Inflammatory macrophage treated with lipopolysaccharide for 1 hour (primary cell): Measurements from ENCODE around the gene WEE2.
"Not testable (repeated sequence)": the region's sequence is repeated elsewhere in the genome, so short reads cannot be mapped to it uniquely, and the experiment has no call there.

ENCODE experiments used
- DNase-seq, 2 donors: peaks; one replicate each; pipeline ENCODE4 v3.0.0-alpha.2; 2020 to 2022

The WEE2 gene

GRCh38 chr7:141708351-141708750 is at the start of gene WEE2:
TSS of gene WEE2 (plus strand) at chr7:141708353. CDS start at chr7:141708759, 406 bp downstream.
- no peak for DNase-seq

GRCh38 chr7:141659501-141659900 is 48.7 kb upstream of the WEE2 start:
- no peak for DNase-seq

GRCh38 chr7:141660259-141660658 is 47.9 kb upstream of the WEE2 start:
- DNase-seq, result peak; percentile 73 to 82

- DNase-seq, result no peak
These were observed 44.9 kb upstream of the WEE2 start for GRCh38 chr7:141663081-141663849.

GRCh38 chr7:141664450-141664849 is 43.7 kb upstream of the WEE2 start:
- no peak for DNase-seq

DNA sequence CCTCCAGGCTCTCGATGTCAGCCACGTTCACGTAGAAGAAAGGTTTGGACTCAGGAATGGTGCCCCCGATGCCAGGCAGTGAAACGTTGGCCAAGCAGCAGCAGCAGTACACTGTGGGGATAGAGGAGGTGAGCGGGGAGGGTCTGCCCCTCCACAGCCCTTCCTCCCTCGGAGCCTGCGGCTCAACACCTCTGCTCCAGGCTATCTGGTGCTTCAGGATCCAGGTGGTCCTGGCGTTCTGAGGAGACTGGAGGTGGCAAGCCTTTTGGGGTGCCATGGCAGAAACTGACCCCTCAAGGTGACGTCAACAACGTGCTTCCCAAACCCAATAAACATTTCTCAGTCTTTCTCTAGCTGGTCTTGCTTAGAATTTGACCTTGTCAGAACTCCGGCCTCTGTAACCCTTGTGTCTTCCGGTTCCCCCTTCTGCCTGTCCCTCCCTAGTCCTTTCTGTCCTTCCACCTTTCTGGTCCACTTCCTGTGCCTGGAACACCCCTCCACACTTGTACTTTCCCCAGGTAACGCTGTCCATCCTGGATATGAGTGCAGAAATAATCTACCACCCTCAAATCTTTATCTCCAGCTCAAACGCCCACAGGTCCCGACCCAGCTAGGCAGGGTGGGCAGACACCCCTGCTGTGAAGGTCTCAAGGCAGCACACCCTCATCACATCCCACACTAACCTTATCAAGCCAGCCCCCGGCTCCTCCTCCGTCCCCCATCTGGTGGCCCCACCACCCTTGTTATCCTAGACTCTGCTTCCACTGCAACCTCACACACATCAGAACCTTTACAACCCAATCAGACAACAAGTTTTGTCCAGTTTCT is 42.7 kb upstream of the WEE2 start:
- DNase-seq, result no peak

- DNase-seq, result no peak
These were observed 42.1 kb upstream of the WEE2 start for GRCh38 chr7:141666071-141666470.

DNA sequence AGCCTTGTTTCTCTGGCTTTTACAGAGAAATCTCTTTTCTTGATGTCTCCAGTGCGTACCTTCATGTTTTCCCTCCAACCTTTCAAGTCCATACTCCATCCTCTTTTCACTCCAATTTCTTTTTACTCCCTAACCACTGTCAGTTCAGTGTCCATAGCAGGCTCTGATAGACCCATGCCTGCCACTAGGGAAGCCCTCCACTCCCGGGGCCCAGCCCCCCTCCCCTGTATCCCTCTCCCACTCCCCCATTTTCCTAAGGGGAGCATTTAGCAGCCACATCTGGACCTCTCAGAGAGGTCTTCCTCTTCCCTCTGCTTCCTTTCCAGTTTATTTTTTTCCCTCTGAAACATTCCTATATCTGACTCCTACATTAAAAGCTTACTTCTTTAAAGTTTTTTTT is 39.3 kb upstream of the WEE2 start:
- DNase-seq, result no peak

DNA sequence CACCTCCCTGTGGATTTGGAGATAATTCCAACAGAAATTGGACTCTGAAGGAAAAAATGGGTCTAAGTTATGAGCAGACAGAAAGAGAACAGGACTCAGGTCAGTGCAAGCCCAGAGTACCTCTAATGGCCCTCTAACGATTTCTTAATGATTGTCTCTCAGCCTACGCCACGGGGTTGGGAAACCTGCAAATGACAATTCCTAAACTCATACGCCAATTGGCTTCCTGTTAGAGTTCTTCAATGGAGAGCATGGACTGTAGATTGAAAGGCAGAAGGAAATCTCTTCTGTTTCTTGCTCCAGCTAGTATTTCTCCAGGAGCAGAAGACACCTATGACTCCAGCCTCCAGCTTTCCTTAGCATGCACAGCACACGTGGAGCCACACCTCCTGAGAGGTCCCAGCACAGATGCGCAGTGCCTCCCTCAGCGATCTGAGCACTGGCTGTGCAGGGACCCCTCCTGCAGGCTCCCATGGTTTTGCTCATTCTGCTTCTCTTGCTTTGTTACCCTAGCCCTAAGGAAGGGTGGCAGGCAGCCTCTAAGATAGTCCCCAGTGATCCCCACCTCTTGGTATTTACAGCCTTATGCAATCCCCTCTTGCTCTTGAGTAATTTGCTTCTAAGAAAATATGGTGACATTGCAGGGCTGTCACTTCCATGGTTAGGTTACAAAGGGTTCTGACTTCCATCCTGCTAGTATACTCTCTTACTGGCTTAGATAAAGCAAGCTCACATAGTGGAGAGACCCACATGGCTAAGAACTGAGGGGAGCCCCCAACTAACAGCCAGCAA is 36.3 kb upstream of the WEE2 start:
- DNase-seq, result peak; percentile 92

- DNase-seq, result no peak
These were observed 34.8 kb upstream of the WEE2 start for GRCh38 chr7:141673346-141673745.

DNA sequence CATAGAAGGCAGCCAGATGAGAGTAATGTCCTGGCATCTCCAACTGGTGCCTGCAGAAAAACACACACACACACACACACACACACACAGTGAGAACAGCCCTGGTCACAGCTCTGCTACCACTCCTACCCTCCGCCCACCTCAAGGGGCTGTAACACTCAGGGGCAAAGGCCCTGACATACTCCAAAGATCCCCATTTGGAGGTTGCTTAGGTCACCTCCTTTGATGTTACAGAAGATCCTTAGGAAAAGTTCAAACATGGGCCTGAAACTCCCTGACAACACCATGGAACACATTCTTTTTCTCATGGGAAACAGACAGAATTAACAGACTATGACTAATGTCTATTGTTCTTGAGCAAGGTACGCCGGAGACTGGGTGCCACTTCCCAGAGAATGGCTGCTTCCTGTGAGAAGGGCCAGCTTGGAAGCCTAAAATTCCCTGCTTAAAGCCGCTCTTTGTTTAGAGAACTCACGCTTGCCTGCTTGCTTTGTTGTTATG is 33.9 kb upstream of the WEE2 start:
- peak; percentile 63 to 95 for DNase-seq

DNA sequence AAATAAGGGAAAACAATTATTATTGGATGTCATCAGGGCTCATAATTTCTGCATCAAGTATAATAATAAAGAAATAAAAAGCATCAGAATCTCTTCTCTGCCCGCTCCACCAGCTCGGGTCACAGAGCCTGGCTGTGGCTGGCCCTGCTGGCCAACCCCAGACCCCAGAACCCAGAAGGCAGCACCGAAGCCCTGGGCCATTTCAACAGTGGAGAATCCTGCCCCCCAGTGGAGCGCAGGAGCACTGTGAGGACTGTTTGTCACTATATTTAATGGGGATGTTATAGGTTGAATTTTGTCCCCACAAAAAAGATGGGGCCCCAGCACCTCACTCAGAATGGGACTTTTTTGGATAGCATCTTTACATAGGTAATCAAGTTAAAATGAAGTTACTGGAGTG is 33.5 kb upstream of the WEE2 start:
- DNase-seq, result no peak

DNA sequence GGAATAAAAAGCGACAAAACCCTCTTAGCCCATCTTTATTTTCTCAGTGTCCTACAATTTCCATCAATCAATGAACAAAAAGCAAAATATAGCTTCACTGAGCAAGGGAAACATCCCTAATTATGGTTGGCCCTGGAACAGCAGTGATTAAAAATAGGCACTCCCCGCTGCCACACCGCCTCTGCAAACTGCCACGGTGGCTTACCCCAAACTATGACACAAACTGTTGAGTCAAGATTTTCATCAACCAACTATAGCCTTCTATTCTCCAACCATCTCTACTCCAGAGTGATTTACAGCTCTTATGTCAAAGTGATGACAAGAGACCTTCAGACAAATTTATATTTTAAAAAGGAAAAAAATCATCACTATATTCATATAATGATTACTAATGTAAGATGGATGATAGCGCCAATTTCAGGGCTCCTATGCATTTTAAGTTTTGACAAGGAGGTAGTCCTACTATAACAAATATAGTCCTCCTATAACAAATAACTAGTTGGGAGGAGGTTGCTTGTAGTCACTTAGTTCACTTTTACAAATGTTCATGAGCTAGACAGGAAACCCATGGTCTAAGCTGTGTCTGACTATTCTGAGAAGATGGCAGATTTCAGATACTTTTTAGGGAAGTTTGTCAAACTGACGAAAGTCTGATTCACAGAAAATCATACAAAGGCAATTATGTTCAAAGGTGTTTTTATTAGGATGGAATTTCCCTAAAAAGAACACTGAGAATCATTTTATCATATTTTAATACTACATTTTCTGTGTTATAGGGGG is 32.5 kb upstream of the WEE2 start:
- peak; percentile 77 to 81 for DNase-seq

GRCh38 chr7:141676618-141677017 is 31.5 kb upstream of the WEE2 start:
- peak in 1 of 2 donors; percentile 39 for DNase-seq

DNA sequence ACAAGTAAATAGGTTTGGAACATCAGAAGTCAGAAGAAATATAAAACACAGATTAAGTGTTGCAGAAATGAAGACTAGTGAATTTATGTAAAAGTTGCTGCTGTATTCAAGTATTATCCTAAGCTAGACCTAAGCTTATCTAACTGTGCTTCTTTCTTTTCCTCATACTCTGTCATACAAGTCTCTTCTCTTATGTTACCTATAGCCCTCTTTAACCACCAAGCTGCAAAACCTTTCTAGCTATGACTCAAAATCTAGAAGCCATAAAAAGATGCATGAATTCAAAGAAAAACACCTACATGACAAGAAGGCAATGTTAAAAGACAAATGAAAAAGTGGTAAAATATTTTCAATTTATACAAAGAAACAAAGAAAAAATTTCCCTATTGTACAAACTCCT is 29.1 kb upstream of the WEE2 start:
- no peak for DNase-seq

- DNase-seq, result no peak
These were observed 22.7 kb upstream of the WEE2 start for GRCh38 chr7:141685285-141686023.

- no peak for DNase-seq
These were observed 22.1 kb upstream of the WEE2 start for GRCh38 chr7:141686074-141686473.

GRCh38 chr7:141686670-141687069 is 21.5 kb upstream of the WEE2 start:
- no peak for DNase-seq

DNA sequence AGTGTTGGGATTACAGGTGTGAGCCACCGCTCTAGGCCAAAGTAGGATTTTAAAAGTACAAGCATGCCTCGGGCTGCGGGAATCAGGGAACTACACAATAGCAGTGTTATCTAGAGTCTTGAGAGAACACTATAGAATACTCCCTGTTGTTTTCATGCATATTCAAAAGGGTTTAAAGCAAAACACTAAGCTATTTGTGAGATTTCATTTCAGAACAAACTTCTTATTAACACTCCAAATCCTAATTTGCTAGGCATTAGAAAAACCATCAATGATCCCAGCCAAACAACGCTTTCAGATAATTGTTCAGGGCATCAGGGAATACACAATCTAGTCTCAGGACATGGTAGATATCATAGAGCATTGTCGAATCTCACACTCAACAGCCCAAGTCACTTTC is 20.1 kb upstream of the WEE2 start:
- DNase-seq, result no peak

- not testable (repeated sequence) for DNase-seq
These were observed 18.9 kb upstream of the WEE2 start for GRCh38 chr7:141689072-141689825.

- no peak for DNase-seq
These were observed 16.6 kb upstream of the WEE2 start for GRCh38 chr7:141691540-141691939.
